IMR-90 (cell line): ENCODE measurements around the gene ADAM15. TPM values are rescaled to one million over a fixed set of nuclear protein-coding genes. Genes with fewer than 3 reads are reported as not detected.

Experiments used
- ATAC-seq: fragments of 200-7000 bp; cut with Tn5 transposase; 2 replicates; pipeline ENCODE4 v1.9.1; 2020; ENCODE audit warnings: low read depth, mild to moderate bottlenecking, moderate library complexity
- BruUV-seq: library from RNA; stranded (reverse); fragments of 400-500 nt; replicated peaks from 2 replicates; lab custom pipeline; 2021; lab: Mats Ljungman, UMichigan
- CTCF ChIA-PET: fragments of 300-600 bp; formaldehyde crosslinking; extraction: SDS; loops from one replicate; lab custom pipeline; 2021; ENCODE audit warnings: antibody characterized with exemption; lab: Yijun Ruan, JAX
- POLR2A ChIA-PET: fragments of 300-600 bp; sonication (Branson Sonifier 250); formaldehyde crosslinking; loops from one replicate; lab custom pipeline; 2022; ENCODE audit warnings: antibody characterized with exemption; ENCODE audit not compliant: unreplicated experiment; lab: Charles Lee
- DNase-seq: peaks from one replicate; pipeline ENCODE4 v3.0.0; 2013
- H2AFZ ChIP-seq: replicated peaks from 2 replicates; pipeline ENCODE3; 2013; ENCODE audit warnings: low read length, mild to moderate bottlenecking; ENCODE audit not compliant: poor library complexity
- H2AK5ac ChIP-seq: 2 replicates; pipeline ENCODE4 v1.6.1; 2013; ENCODE audit warnings: low read depth, low read length, inconsistent platforms
- H2AK9ac ChIP-seq: replicated peaks from 2 replicates; pipeline ENCODE3; 2013; ENCODE audit warnings: mild to moderate bottlenecking, low read depth, low read length, moderate library complexity; ENCODE audit not compliant: poor library complexity
- H2BK120ac ChIP-seq: 2 replicates; pipeline ENCODE4 v1.6.1; 2013; ENCODE audit warnings: low read depth, low read length, inconsistent platforms
- H2BK15ac ChIP-seq: 3 replicates; pipeline ENCODE4 v1.6.1; 2013; ENCODE audit warnings: low read depth, low read length, inconsistent platforms
- H2BK20ac ChIP-seq: 2 replicates; pipeline ENCODE4 v1.6.1; 2013; ENCODE audit warnings: low read depth, mild to moderate bottlenecking, inconsistent platforms, low read length, moderate library complexity
- H2BK5ac ChIP-seq: 2 replicates; pipeline ENCODE4 v1.6.1; 2013; ENCODE audit warnings: mild to moderate bottlenecking, low read depth, low read length, inconsistent platforms; ENCODE audit not compliant: poor library complexity, severe bottlenecking
- H3K14ac ChIP-seq: replicated peaks from 2 replicates; pipeline ENCODE4 v1.6.1; 2013; ENCODE audit warnings: low read depth, low read length, inconsistent platforms
- H3K18ac ChIP-seq: 2 replicates; pipeline ENCODE4 v1.6.1; 2013; ENCODE audit warnings: low read depth, low read length, control low read depth
- H3K23ac ChIP-seq: 2 replicates; pipeline ENCODE4 v1.6.1; 2013; ENCODE audit warnings: low read depth, low read length, inconsistent platforms
- H3K27ac ChIP-seq: 2 replicates; pipeline ENCODE4 v1.5.1; 2013; ENCODE audit warnings: mild to moderate bottlenecking, control low read depth, low read length; ENCODE audit not compliant: insufficient read depth
- H3K27me3 ChIP-seq: 2 replicates; pipeline ENCODE4 v1.6.1; 2013; ENCODE audit warnings: low read length; ENCODE audit not compliant: control insufficient read depth, insufficient read depth
- H3K36me3 ChIP-seq: 2 replicates; pipeline ENCODE4 v1.6.1; 2013; ENCODE audit warnings: low read length, mixed read lengths; ENCODE audit not compliant: control insufficient read depth, insufficient read depth
- H3K4ac ChIP-seq: 2 replicates; pipeline ENCODE4 v1.6.1; 2013; ENCODE audit warnings: low read depth, low read length, inconsistent platforms
- H3K4me1 ChIP-seq: 2 replicates; pipeline ENCODE4 v1.6.1; 2013; ENCODE audit warnings: low read length, mixed read lengths; ENCODE audit not compliant: control insufficient read depth, insufficient read depth
- H3K4me2 ChIP-seq: 2 replicates; pipeline ENCODE4 v1.6.1; 2013; ENCODE audit warnings: low read depth, mild to moderate bottlenecking, control low read depth, low read length, moderate library complexity
- H3K4me3 ChIP-seq: 2 replicates; pipeline ENCODE4 v1.5.1; 2013; ENCODE audit warnings: low read depth, mild to moderate bottlenecking, control low read depth, low read length, moderate library complexity; ENCODE audit not compliant: insufficient read depth
- H3K56ac ChIP-seq: 2 replicates; pipeline ENCODE4 v1.6.1; 2013; ENCODE audit warnings: low read length, inconsistent platforms; ENCODE audit not compliant: insufficient read depth; ENCODE audit errors: extremely low read depth
- H3K79me1 ChIP-seq, 2 experiments: 2 replicates each; pipeline ENCODE4 v1.6.1; 2013; ENCODE audit warnings: low read length in 2 of 2, inconsistent platforms in 1 of 2, low read depth in 1 of 2
- H3K9ac ChIP-seq: 2 replicates; pipeline ENCODE4 v1.6.1; 2013; ENCODE audit warnings: low read depth, low read length, control low read depth
- H3K9me1 ChIP-seq: 2 replicates; pipeline ENCODE4 v1.6.1; 2013; ENCODE audit warnings: low read length, inconsistent platforms; ENCODE audit not compliant: insufficient read depth
- H3K9me3 ChIP-seq: 2 replicates; pipeline ENCODE4 v1.6.1; 2013; ENCODE audit warnings: low read length; ENCODE audit not compliant: control insufficient read depth, insufficient read depth
- H4K20me1 ChIP-seq: 2 replicates; pipeline ENCODE4 v1.6.1; 2013; ENCODE audit warnings: low read length, inconsistent platforms; ENCODE audit not compliant: insufficient read depth
- H4K5ac ChIP-seq: 2 replicates; pipeline ENCODE4 v1.6.1; 2013; ENCODE audit warnings: mild to moderate bottlenecking, low read depth, low read length, control low read depth
- H4K8ac ChIP-seq, 2 experiments: 2 replicates each; pipeline ENCODE4 v1.6.1; 2013; ENCODE audit warnings: low read depth in 2 of 2, low read length in 2 of 2, control low read depth in 1 of 2, inconsistent platforms in 1 of 2
- H4K91ac ChIP-seq: 2 replicates; pipeline ENCODE4 v1.6.1; 2013; ENCODE audit warnings: low read depth, low read length, inconsistent platforms; ENCODE audit not compliant: insufficient read depth
- CHD1 ChIP-seq: IDR thresholded peaks from 2 replicates; pipeline ENCODE4 v1.6.1; 2012; ENCODE audit warnings: low read depth, low read length, improper control_type of control experiment
- MAFK ChIP-seq: IDR thresholded peaks from 2 replicates; pipeline ENCODE4 v1.6.1; 2012; ENCODE audit warnings: low read depth, low read length, improper control_type of control experiment
- RAD21 ChIP-seq: IDR thresholded peaks from 2 replicates; pipeline ENCODE4 v1.6.1; 2012; ENCODE audit warnings: low read length, improper control_type of control experiment
- RCOR1 ChIP-seq: IDR thresholded peaks from 2 replicates; pipeline ENCODE4 v1.6.1; 2012; ENCODE audit warnings: mild to moderate bottlenecking, low read length, improper control_type of control experiment; ENCODE audit not compliant: insufficient replicate concordance
- WGBS, 2 experiments: methylation state at CpG; one replicate each; pipeline versions ENCODE4 v1.1.5 to v1.1.7; 2013; ENCODE audit warnings: missing lambda C conversion rate in 2 of 2; ENCODE audit not compliant: insufficient read length in 1 of 2; ENCODE audit errors: extremely low coverage in 2 of 2; 5-methylcytosine and 5-hydroxymethylcytosine counted together
- dilution Hi-C: fragments of 300-500 bp; cut with HindIII; formaldehyde crosslinking; loops from one replicate; pipeline ENCODE4 v1.14.3; 2018; ENCODE audit warnings: low sequenced_read_pairs; ENCODE audit not compliant: unreplicated experiment
- in situ Hi-C: fragments of 300-500 bp; cut with MboI; formaldehyde crosslinking; loops from 3 replicates; pipeline ENCODE4 v1.14.3; 2019; ENCODE audit warnings: low sequenced_read_pairs, inconsistent platforms, mixed read lengths
- intact Hi-C: fragments of 100-400 bp; cut with micrococcal nuclease; formaldehyde crosslinking; loops from 2 replicates; pipeline ENCODE4 v1.10.0; 2022
- polyA plus RNA-seq, 3 experiments: library from polyadenylated mRNA; depleted of rRNA; stranded (reverse); fragments of >200 nt; gene quantifications; 2 replicates each; pipeline ENCODE4 v1.2.3, GENCODE V29; 2012; ENCODE audit warnings: low replicate concordance in 1 of 3
- total RNA-seq: library from RNA; depleted of rRNA; stranded (reverse); fragments of >200 nt; gene quantifications from 2 replicates; pipeline ENCODE4 v1.2.3, GENCODE V29; 2012
- TF ChIP-seq, protein P1 (sequence below): conservative IDR thresholded peaks from 2 replicates; pipeline ENCODE4 v1.5.1; 2012; ENCODE audit warnings: mild to moderate bottlenecking, low read depth, low read length, improper control_type of control experiment

ADAM15 gene
- total and polyA plus RNA-seq, 2 of the 4 experiments (the other 2 are of a cell fraction): 25.6 to 52.4 TPM

- peaks cover 41% of the 10 kb centered on the region for H3K27me3 ChIP-seq
- in situ Hi-C loops (no loop called here), dilution Hi-C loops (no loop called here), intact Hi-C loops (no loop called here)
- H3K36me3 ChIP-seq: no peaks in the 10 kb centered on the region
- no peak overlapping the region for H4K8ac ChIP-seq
- no peak overlapping the region for H2BK20ac ChIP-seq
- no peak overlapping the region for H4K91ac ChIP-seq
- no peak overlapping the region for H2AFZ ChIP-seq
- DNase-seq (no peak), ATAC-seq (no peak)
- H4K5ac ChIP-seq: no peak overlapping the region
- H3K9me1 ChIP-seq: no peaks in the 10 kb centered on the region
- BruUV-seq: no TSS peak
- no peaks in the 10 kb centered on the region for H3K79me1 ChIP-seq
- ChIA-PET CTCF (no interaction called here), POLR2A (no interaction called here)
- no peak overlapping the region for H2AK5ac ChIP-seq
- H3K27ac ChIP-seq: no peak overlapping the region
- no peaks in the 10 kb centered on the region; the same call in 1 of the 2 replicates for H4K20me1 ChIP-seq
- no peak overlapping the region for H3K23ac ChIP-seq
- no peak overlapping the region for H2AK9ac ChIP-seq
- no peak overlapping the region for H2BK15ac ChIP-seq
- no peak overlapping the region for H3K4me3 ChIP-seq
- no peak overlapping the region for H3K56ac ChIP-seq
- TF ChIP-seq RAD21: no peak
- TF ChIP-seq, protein P1, sequence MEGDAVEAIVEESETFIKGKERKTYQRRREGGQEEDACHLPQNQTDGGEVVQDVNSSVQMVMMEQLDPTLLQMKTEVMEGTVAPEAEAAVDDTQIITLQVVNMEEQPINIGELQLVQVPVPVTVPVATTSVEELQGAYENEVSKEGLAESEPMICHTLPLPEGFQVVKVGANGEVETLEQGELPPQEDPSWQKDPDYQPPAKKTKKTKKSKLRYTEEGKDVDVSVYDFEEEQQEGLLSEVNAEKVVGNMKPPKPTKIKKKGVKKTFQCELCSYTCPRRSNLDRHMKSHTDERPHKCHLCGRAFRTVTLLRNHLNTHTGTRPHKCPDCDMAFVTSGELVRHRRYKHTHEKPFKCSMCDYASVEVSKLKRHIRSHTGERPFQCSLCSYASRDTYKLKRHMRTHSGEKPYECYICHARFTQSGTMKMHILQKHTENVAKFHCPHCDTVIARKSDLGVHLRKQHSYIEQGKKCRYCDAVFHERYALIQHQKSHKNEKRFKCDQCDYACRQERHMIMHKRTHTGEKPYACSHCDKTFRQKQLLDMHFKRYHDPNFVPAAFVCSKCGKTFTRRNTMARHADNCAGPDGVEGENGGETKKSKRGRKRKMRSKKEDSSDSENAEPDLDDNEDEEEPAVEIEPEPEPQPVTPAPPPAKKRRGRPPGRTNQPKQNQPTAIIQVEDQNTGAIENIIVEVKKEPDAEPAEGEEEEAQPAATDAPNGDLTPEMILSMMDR: no peak
- TF ChIP-seq RCOR1: no peak
- TF ChIP-seq MAFK: no peak
- TF ChIP-seq CHD1: no peak
- H3K14ac ChIP-seq: no peak overlapping the region
- H3K18ac ChIP-seq: no peak overlapping the region
- H3K9me3 ChIP-seq: no peaks in the 10 kb centered on the region
- no peak overlapping the region for H2BK120ac ChIP-seq
- H3K4ac ChIP-seq: no peak overlapping the region
- H3K4me1 ChIP-seq: no peaks in the 10 kb centered on the region
- 33% methylated on average over 1 of the region's 12 CpGs; no CpG with 5 or more reads in 1 of the 2 experiments for WGBS, 2 experiments
- H3K4me2 ChIP-seq: no peak overlapping the region
- no peak overlapping the region for H3K9ac ChIP-seq
- no peak overlapping the region for H2BK5ac ChIP-seq
Measured at GRCh38 chr1:155032886-155033285, 18.2 kb upstream of the ADAM15 start.
